NOMO-1 treated with dmso at 0.1 percent for 144 hours (cell line): ENCODE measurements around the gene TMEM59L.
"Not testable (repeated sequence)": the region's sequence is repeated elsewhere in the genome, so short reads cannot be mapped to it uniquely, and the experiment has no call there.

Experiments used
- DNase-seq: peaks from one replicate; lab custom pipeline; 2025; ENCODE audit not compliant: unreplicated experiment; lab: John Stamatoyannopoulos, UW

Gene TMEM59L

DNA sequence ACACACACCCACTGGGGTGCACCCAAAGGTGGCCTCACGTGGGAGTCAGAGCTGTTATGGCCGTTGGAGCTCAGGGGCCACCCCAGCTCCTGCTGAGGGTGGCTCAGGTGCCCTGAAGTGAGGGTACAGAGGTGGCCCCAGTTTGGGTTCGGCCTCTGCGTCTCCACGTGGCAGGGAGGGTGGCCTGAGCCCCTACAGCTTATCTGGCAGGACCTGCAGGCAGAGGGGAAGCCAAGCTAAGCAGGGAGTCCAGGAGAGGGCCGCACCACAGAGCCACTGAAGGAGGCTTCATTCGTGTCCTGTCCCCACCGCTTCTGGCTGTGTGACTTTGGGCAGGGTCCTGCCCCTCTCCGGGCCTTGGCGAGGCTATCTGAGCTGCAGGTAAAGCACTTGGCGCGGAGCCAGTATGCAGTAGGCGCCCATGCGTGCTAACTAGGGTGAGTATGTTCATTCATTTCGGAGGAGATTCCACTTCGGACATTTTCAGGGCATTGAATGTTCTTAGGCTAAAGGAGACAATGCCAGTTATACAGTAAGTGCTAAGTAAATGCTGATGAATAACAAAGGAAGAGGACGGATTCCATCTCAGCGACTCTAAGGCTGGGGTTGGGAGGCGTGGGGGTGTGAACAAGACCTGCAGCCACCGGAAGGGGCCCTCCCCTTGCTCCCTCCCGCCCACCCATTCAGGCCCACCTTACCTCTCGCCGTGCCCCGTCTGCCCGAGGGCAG, 19.1 kb upstream of the TMEM59L start:
- no peak for DNase-seq

DNA sequence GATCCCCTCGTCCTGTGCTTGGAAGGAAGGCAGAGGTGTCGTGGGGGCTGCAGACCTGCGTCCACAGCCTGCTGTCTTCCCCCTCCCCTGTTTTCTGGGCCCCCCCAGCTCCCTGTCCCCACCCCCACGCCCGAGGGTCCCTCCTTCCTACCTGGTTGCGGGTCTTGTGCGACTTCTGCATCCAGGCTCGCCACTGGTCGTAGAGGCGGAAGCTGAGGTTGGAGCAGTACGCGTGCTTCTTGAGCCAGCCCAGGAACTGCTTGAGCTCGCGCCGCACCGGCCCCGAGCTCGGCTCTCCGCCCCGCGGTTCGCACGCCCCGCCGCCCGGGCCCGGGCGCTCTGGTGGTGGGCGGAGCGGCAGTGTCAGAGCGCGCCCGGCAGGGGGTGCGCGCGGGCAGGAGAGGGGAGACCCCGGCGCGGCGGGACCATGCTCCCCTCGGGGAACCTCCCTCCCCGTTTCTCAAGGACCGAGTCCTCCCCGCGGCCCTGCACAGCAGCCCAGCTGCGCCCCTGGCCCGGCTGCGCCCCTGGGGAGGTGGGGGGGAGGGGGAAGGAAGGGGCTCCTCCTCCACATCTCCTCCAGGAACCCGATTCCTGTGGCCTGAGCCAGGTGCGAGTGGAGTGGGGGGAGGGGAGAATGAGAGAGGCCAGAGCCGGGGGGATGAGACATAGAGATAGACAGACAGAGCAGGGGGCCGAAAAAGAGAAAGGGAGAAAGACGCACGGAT, 18.4 kb upstream of the TMEM59L start:
- peak; percentile 80 for DNase-seq

DNA sequence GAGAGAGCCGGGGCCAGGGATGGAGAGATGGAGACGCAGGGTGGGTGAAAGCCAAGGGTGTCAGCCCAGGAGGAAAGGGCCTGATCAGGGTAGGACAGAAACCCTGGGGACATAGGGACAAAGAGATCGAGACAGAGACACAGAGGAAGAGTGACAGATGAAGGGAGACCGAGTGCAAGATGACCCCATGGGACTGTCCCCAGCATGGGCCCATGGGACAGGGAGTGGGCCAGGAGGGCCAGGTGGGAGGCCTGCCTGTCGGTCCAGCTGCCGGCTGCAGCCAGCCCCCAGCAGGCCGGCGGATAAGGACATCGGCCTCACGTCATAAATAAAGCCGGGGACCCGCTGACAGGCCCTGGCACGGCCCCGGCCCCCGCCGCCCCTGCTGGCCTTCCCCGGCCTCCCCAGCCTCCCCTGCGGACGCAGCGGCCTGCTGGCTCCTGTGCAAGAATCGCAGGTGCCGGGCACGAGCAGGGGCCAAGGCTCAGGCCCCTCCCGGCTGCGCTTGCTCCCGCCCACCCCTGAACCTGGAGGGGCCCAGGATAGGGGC, 17.8 kb upstream of the TMEM59L start:
- no peak for DNase-seq

DNA sequence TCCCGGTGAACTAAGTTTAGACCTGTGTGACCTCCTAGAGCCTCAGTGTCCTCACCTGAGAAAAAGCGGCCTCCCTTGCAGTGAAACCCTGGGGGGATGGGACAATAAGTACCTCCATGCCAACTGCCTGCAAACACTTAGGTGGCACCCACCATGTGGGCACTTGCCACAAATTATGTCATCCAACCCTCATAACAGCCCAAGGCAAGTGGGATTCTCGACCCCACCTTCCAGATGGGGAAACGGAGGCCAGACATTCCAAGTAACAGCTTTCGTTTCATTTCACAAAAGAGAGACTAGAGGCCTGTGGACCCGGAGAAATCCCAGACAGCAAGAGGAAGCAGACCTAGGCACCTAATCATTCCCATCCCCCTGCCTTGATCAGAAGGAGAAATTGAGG, 17.2 kb upstream of the TMEM59L start:
- no peak for DNase-seq

DNA sequence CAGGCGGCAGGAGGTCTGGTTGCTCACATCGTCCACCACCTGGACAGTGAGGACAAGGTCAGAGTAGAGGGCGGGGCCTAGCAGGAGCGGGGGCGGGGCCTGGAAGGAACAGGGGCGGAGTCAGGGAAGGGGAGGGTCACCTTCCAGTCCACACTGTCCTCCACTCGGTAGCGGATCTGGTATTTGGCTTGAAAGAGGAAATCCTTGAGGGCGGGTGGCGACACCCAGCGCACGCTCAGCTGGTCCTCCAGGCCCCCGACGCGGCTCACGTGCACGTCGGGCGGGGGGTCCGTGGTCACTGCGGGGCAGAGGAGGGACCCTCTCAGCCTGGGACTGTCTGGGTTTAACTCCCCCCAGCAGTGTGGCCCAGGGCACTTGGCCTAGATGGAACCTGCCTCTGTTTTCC, 15.9 kb upstream of the TMEM59L start:
- peak; percentile 47 for DNase-seq

DNA sequence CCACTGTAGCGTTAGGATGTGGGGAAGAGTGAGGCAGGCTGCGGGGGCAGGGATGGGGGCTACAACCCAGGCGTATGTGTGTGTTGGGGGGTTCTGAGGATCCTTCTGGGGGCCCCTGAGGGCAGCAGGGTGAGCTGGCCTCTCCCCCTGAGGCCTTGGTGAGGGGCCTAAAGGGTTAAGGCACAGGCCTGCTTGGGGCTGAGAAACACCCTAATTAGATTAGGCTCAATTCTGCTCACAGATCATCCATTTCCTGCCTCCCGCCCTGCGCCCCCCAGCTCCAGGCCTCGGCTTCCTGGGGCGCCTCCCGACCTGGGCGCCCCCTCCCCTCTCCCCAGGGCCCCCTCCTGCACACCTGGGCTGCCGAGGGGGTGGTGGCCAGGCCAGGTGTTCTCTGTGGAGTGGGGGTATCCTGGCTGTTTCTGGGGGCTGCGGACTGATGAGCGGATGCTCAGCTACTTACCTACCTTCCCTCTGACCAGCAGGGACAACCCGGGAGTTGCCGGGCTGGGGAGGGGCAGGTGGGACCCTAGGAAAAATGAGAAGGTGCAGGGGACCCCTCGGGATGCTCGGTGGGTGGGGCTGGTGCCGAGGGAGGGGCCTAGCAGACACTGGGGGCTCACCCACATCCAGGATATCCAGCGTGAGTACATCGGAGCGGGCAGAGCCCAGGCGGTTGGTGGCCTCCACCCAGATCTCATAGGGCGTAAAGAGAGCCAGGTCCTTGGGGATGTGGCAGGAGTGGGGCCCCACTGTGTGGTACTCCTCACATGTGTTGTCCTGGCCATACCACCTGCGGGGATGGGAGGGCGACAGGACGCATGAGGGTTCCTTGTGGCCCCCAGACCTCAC, 14.6 kb upstream of the TMEM59L start:
- no peak for DNase-seq

DNA sequence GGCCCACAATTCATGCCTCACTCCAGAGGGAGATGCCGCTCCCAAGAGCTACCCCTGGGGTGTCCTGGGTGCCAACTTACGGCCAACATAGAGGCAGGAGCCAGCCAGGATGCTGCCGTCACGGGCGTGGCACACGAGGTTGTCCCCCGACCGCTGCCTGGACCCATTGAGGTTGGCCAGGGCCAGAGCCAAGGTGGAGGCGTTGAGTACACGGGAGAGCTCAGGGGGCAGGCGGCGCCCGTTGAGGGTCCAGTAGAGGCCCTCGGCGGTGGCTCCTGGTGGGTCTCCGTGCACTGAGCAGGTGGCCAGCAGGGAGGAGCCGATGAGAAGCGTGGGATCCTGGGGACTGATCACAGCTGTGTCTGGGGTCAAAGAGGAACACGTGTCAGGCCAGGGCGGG, 13.2 kb upstream of the TMEM59L start:
- DNase-seq = no peak

DNA sequence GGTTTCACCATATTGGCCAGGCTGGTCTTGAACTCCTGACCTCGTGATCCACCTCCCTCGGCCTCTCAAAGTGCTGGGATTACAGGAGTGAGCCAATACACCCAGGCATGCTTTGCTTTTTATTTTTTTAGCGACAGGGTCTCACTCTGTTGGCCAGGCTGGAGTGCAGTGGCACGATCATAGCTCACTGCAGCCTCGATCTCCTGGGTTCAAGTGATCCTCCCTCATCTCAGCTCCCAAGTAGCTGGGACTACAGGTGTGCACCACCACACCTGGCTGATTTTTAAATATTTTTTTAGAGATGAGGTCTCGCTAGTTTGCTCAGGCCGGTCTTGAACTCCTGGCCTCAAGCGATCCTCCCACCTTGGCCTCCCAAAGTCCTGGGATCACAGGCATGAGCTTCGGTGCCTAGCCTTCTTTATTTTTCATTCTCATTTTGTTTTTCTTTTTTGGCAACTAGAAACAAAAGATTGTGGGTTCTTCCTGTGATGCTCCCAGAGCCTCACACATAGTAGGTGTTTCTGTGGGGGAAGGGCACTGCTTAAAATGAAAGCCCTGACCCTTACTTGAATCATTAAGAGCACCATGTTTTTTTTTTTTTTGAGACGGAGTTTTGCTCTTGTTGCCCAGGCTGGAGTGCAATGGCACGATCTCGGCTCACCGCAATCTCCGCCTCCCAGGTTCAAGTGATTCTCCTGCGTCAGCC, 11.8 kb upstream of the TMEM59L start:
- DNase-seq = not testable (repeated sequence)

DNA sequence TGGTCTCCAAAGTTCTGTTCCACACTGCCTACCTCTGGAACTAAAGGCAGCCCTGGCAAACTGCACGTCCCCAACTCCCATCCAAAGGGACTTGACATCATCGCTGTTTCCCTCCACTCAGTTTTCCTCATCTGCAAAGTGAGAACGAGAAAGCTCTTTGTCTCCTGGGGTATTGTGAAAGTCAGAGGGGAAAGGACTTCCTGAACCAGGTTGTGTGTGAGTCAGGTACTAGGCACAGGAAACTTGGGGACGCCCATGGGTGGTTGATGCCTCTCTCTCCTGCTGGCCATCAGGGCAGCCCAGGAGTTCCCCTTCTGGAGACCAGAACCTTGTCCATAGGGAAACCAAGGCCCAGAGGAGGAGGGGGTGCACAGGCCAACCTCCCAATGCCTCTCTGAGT, 10.8 kb upstream of the TMEM59L start:
- DNase-seq = no peak

DNA sequence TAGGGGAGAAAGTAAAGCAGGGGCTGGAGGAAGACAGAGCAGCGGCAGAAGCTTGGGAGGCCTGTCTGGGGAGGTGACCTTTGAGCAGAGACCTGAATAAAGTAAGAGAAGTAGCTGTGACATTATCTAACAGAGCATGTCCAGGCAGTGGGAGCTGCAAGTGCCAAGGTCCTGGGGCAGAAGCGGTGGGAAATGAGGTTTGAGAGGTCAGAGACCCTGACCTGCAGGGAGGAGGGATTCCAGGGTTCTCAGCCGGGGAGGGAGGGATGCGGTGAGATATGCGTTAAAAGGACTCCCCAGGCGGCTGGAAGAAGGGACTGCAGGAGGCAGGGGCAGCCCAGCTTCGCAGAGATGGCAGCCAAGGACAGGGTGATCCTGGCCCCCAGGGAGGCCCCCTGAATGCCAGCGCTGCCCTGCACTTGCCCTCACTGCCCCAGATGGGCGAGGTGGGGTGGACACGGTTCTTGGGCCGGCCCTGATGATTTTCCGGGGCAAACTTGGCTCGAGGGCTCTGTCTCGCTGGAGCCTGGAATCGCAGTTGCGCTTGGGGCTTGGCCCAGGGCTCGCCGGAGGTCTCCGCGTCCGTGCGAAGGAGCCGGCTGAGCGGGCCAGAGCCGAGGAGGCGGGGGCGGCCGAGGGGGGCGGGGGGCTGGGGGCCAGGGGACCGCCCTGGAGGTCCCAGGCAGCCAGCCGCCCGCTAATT, 9.3 kb upstream of the TMEM59L start:
- DNase-seq = no peak

DNA sequence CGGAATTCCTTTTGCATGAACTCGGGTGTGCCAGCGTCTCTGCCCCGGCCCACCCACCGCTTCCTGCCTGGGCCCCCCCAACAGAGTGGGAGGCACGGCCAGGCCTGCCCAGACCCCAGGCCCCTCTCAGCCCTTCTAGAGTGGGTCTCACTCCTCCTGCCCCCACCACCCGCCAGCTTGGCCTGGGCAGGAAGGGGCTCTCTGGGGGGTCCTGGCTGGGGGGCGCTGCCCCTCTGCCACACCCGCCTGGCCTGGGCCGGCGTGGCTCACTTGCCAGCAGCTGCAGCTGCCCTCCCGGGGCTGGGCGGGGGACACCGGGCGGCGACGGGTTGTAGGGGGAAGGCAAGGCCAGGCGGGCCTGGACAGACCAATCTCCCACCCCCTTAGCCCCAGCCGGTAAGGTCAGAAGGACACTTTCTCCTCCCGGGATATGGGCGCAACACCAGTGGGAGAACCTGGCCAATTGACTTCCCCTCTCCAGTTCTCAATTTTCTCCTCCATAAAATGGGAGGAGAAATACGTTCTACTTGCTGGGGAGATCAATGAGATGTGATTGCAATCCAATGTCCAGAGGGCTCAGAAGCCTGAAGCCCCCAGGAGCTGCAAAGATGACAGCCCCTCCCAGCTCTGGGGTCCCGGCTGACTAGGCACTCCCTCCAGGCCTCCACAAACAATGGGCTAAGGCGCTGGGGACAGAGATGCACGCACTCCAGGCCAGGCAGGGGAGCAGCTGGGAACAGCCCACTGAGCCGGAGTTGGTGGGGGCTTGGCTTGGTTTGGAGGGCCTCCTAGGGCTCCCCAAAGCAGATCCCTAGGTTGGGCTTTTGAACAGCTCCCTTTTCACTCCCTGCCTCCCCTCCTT, 8.5 kb upstream of the TMEM59L start:
- no peak for DNase-seq

DNA sequence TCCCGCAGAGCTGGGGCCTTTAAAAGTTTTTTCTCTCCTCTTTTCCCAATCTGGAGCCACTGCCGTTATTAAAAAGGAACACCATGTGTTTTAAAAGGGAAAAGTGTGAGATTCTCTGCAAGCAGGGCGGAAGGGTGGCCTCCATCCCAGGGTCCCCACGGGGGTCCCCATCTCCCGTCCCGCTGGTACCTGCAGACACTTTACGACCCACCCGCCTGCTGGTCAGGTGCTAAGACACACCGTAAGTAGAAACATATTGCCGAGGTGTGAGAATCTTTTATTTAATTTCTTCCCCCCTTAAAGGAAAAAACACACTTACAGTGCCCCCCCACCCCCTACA, 7.9 kb upstream of the TMEM59L start:
- DNase-seq = no peak

DNA sequence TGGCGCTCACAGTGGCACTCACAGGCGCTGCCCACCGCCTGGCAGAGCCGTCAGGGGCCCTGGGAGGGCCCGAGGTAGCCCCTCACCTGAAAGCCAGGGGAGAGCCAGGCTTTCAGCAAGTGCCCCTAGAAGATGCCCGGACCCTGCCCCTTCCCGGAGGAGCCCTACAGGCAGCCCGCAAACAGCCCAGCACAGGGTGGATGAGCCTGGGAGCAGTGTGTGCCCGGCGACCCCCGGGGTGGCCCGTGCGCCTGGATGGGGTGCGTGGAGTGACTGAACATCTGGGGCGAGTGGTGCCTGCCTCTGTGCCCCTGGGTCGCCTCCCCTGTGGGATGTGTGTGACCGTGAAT, 7.5 kb upstream of the TMEM59L start:
- no peak for DNase-seq

DNA sequence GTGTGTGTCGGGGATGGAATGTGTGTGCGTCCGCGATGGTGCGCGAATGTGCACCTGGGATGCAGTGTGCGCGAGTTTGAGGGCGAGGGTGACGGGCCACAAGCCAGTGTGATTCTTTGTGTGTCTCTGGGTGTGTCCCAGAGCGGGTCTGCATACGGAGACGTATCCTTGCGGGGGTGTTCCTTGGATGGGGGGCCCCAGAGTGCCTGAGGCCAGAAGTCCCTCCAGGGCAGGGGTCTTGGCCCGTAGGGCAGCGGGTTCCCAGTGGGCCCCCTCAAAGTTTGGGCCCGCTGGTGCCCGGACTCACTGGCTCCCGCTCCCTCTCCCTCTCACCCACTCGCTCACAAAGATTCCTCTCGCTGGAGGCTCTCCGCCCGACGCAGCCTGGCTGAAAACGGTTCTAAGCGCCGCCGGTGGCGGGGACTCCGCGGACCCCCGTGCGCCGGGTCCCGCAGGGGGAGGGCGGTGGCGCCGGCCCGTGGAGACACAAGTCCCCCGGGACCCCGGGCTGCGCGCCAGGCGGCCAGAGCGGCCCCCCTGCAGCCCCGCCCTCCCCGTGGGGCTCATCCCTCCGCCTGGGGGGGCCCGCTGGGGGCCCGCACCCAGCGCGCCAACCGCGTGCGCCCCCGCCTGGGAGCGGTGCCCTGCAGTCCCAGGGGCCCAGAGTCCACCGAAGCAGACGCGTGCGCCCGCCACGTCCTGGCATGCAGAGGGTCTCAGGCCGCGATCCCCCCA, 7.0 kb upstream of the TMEM59L start:
- DNase-seq = no peak

DNA sequence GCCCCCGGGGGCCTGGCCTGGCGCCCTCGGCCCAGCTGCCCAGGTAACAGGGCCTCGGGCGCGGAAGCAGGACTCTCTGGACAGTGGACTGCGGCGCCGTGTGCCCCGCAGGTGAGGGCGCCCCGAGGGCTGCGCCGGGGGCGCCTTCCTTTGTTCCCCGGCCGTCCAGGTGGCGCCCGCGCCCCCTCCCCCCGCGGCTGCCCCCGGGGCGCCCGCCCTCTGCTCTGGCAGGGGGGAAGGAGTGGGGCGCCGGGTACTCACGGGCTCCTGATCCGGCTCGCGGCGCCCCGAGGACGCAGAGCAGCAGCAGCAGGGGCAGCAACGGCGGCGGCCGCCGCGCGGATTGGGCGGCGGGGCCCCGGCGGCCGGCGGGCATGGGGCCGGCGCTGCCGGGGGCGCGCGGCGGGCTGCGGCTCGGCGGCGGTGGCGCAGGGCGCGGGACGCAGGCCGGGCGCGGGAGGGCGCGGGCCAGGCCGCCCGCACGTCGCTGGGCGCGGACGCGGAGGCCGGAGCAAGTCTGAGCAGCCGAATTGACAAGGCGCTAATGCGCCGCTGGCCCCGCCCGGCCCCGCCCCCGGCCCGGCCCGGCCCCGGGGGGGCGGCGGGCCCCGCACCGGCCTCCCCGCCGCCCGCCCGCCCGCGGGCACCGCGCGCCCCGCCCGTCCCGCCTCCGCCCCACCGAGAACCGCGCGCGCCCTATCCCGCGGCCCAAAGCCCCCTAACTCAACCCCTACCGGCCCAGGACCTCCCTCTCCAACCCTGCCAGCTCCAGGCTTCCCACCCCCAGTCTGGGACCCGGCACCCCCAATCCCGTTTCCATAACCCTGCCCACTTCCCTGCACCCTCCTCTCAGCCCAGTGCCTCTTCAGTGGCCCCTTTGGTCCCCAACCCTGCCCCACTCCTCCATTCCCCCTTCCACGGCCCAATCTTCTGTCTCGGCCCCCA, 6.1 kb upstream of the TMEM59L start, which contains the start of gene CRLF1:
TSS of gene CRLF1 (minus strand) at position 519 of the 945 bp plus-strand sequence. CDS start at position 376, 143 bp downstream.
- no peak for DNase-seq

DNA sequence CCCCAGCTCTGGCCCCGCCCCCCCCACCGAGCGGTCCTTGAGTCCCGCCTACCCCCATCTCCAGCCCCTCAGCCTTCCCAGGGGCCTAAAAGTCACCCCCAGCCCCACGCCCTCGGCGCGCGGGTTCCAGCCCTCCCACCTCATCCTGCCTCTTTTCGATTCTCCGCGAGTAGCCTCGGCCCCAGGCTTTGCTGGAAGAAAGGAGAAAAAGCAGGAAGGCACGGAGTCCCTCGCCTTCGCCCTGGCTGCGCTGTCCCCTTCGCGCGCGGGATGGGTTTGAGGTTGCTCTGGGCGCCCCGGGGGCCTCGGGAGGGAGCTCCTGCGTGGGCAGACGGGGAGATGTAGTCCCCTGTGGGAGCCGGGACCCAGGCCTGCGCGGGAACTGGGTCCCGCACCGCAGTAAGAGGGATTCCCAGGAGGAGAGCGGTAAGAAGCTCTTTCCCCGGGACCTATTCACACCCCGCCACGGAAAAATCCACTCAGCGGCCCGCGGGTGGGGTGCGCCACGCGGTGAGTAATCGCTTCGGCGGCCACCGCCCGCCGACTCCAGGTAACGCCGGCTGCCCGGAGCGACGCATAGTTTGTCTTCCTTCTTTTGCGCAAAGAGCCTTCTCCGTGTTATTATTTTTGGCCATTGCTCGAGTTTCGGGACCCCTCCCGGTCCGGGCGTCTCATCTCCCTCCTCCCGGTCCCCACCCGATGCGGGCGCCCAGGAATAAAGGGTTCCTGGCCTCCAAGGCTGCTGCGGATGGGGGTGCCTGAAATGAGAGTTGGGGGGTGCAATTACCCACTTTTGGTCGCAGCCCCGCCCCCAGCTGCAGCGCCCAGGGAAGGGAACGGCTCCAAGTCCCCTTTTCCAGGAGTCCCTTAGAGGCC, 5.2 kb upstream of the TMEM59L start:
- DNase-seq = no peak
